GM19463 (cell line): ENCODE results near the gene UQCRC1.
"Not testable (repeated sequence)": the region's sequence is repeated elsewhere in the genome, so short reads cannot be mapped to it uniquely, and the experiment has no call there.

Source experiments
- ATAC-seq: cut with Tn5 transposase; IDR thresholded peaks from one replicate; pipeline ENCODE4 v1.9.1; 2021; ENCODE audit warnings: mild to moderate bottlenecking, moderate library complexity; ENCODE audit not compliant: unreplicated experiment

The UQCRC1 gene

GRCh38 chr3:48556796-48557626 lies 52.4 kb downstream of the UQCRC1 start, which contains the start of gene PFKFB4:
Gene PFKFB4 (minus strand): TSS chr3:48556803. CDS start chr3:48556777, 26 bp downstream.
- peak; percentile 84 for ATAC-seq

- ATAC-seq, result no peak
These were observed 53.3 kb downstream of the UQCRC1 start for GRCh38 chr3:48555949-48556795.

- no peak for ATAC-seq
These were observed 54.1 kb downstream of the UQCRC1 start for GRCh38 chr3:48555231-48555948.

- ATAC-seq, result no peak
These were observed 55.3 kb downstream of the UQCRC1 start for GRCh38 chr3:48553886-48554845.

GRCh38 chr3:48553361-48553760 lies 56.1 kb downstream of the UQCRC1 start:
- no peak for ATAC-seq

- no peak for ATAC-seq
These were observed 57.1 kb downstream of the UQCRC1 start for GRCh38 chr3:48552111-48552951.

GRCh38 chr3:48551651-48552050 lies 57.8 kb downstream of the UQCRC1 start:
- ATAC-seq, result not testable (repeated sequence)
